Fibroblast of lung (primary cell): ENCODE measurements around the gene FAM210A. TPM values are rescaled to one million over a fixed set of nuclear protein-coding genes. Genes with fewer than 3 reads are reported as not detected.

ENCODE experiments used
- DNase-seq, 2 donors: peaks; one replicate each; pipeline versions ENCODE4 v3.0.0 to v3.0.0-alpha.2; 2010; ENCODE audit warnings: low read depth in 2 of 2
- H2AFZ ChIP-seq: 2 replicates; pipeline ENCODE4 v1.5.1; 2012; ENCODE audit warnings: low read length, control low read depth, inconsistent platforms
- H3K27ac ChIP-seq: 2 replicates; pipeline ENCODE4 v1.5.1; 2011; ENCODE audit warnings: low read length, control low read depth; ENCODE audit not compliant: insufficient read depth
- H3K27me3 ChIP-seq: 2 replicates; pipeline ENCODE4 v1.5.1; 2011; ENCODE audit warnings: mild to moderate bottlenecking, low read length; ENCODE audit not compliant: control insufficient read depth, insufficient read depth
- H3K36me3 ChIP-seq: 2 replicates; pipeline ENCODE4 v1.5.1; 2011; ENCODE audit warnings: low read length; ENCODE audit not compliant: control insufficient read depth, insufficient read depth
- H3K4me1 ChIP-seq: 2 replicates; pipeline ENCODE4 v1.5.1; 2011; ENCODE audit warnings: low read length; ENCODE audit not compliant: control insufficient read depth, insufficient read depth; ENCODE audit errors: extremely low read depth
- H3K4me2 ChIP-seq: 2 replicates; pipeline ENCODE4 v1.5.1; 2011; ENCODE audit warnings: low read length, control low read depth; ENCODE audit not compliant: insufficient read depth; ENCODE audit errors: extremely low read depth
- H3K4me3 ChIP-seq, 4 experiments: fragments of 200-600 bp in 1 of 4; sonication (generic) in 1 of 4; replicated peaks in 1 of 4; 2 replicates each; pipeline ENCODE4 v1.5.1; 2011 to 2016; ENCODE audit warnings: low read length in 4 of 4, low read depth in 3 of 4, mild to moderate bottlenecking in 3 of 4, control low read depth in 2 of 4, inconsistent platforms in 1 of 4, mixed read lengths in 1 of 4; ENCODE audit not compliant: insufficient read depth in 1 of 4; ENCODE audit errors: control extremely low read depth in 1 of 4
- H3K79me2 ChIP-seq: 2 replicates; pipeline ENCODE4 v1.5.1; 2012; ENCODE audit warnings: mild to moderate bottlenecking, low read length, inconsistent platforms; ENCODE audit not compliant: control insufficient read depth, insufficient read depth
- H3K9ac ChIP-seq: 2 replicates; pipeline ENCODE4 v1.5.1; 2011; ENCODE audit warnings: mild to moderate bottlenecking, low read length, control low read depth; ENCODE audit not compliant: insufficient read depth
- H3K9me3 ChIP-seq: 2 replicates; pipeline ENCODE4 v1.5.1; 2012; ENCODE audit warnings: low read depth, low read length; ENCODE audit not compliant: control insufficient read depth, insufficient read depth
- H4K20me1 ChIP-seq: 2 replicates; pipeline ENCODE4 v1.5.1; 2011; ENCODE audit warnings: low read length; ENCODE audit not compliant: control insufficient read depth, insufficient read depth; ENCODE audit errors: extremely low read depth
- CTCF ChIP-seq, 2 donors: IDR thresholded peaks in 1 of 2; conservative IDR thresholded peaks in 1 of 2; 1 replicate in 1 of 2; 2 replicates in 1 of 2; pipeline ENCODE4 v1.5.1; 2011 to 2012; ENCODE audit warnings: low read length in 2 of 2, control low read depth in 1 of 2, inconsistent platforms in 1 of 2, low read depth in 1 of 2, mild to moderate bottlenecking in 1 of 2
- EZH2 ChIP-seq: IDR thresholded peaks from 2 replicates; pipeline ENCODE4 v1.5.1; 2012; ENCODE audit warnings: low read length, control low read depth, mild to moderate bottlenecking; ENCODE audit errors: missing control alignments
- polyA plus RNA-seq, 2 donors: library from polyadenylated mRNA; depleted of rRNA in 1 of 2; stranded (reverse) in 1 of 2; unstranded in 1 of 2; fragments of >200 nt; gene quantifications; 2 replicates each; pipeline ENCODE4 v1.2.1, GENCODE V29; 2011 to 2012; ENCODE audit warnings: missing spikeins in 1 of 2
- total RNA-seq: library from RNA; depleted of rRNA; stranded (reverse); fragments of >200 nt; gene quantifications from 2 replicates; pipeline ENCODE4 v1.2.1, GENCODE V29; 2014

Gene FAM210A
- total and polyA plus RNA-seq, 2 donors (not counting 1 experiment from before 2014, with no cell fraction given) = 14.2 to 17.5 TPM

- Histone ChIP-seq H3K9ac (no peak overlapping the region), H4K20me1 (no peaks in the 10 kb centered on the region), H3K27ac (no peak overlapping the region), H3K79me2 (peaks cover 68% of the 10 kb centered on the region), H3K27me3 (no peaks in the 10 kb centered on the region), H3K4me3 (no peak overlapping the region), H2AFZ (no peak overlapping the region), H3K4me1 (no peaks in the 10 kb centered on the region), H3K36me3 (no peaks in the 10 kb centered on the region), H3K9me3 (no peaks in the 10 kb centered on the region), H3K4me2 (no peak overlapping the region)
- no peak for TF ChIP-seq EZH2
- no peak for TF ChIP-seq CTCF (conservative IDR thresholded peaks at IDR 0.05 in 1 of 2, IDR thresholded peaks at IDR 0.05 in 1 of 2; ENCODE audit: low read depth in 1 of 2, low read length in 2 of 2)
- no peak for DNase-seq
Observed at GRCh38 chr18:13720847-13721246, 5.5 kb downstream of the FAM210A start.

GRCh38 chr18:13720123-13720522 lies 6.2 kb downstream of the FAM210A start:
- Histone ChIP-seq H2AFZ (no peak overlapping the region), H3K9me3 (no peaks in the 10 kb centered on the region), H4K20me1 (no peaks in the 10 kb centered on the region)

GRCh38 chr18:13716916-13717315 lies 9.4 kb downstream of the FAM210A start:
- no peak for DNase-seq
- no peaks in the 10 kb centered on the region for H3K27me3 ChIP-seq
- H3K27ac ChIP-seq = no peak overlapping the region
- no peaks in the 10 kb centered on the region for H4K20me1 ChIP-seq
- TF ChIP-seq CTCF (conservative IDR thresholded peaks at IDR 0.05 in 1 of 2, IDR thresholded peaks at IDR 0.05 in 1 of 2; ENCODE audit: low read depth in 1 of 2, low read length in 2 of 2) (no peak), EZH2 (no peak)
- H3K9ac ChIP-seq = no peak overlapping the region
- H3K4me2 ChIP-seq = no peak overlapping the region
- peaks cover 41% of the 10 kb centered on the region for H3K79me2 ChIP-seq
- no peaks in the 10 kb centered on the region for H3K36me3 ChIP-seq
- H2AFZ ChIP-seq = no peak overlapping the region
- no peak overlapping the region for H3K4me3 ChIP-seq
- no peaks in the 10 kb centered on the region for H3K4me1 ChIP-seq
- H3K9me3 ChIP-seq = no peaks in the 10 kb centered on the region

More at GRCh38 chr18:13720123-13720522, 6.2 kb downstream of the FAM210A start:
- Histone ChIP-seq H3K79me2 (peaks cover 64% of the 10 kb centered on the region), H3K27me3 (no peaks in the 10 kb centered on the region), H3K4me1 (no peaks in the 10 kb centered on the region), H3K4me3 (no peak overlapping the region), H3K36me3 (no peaks in the 10 kb centered on the region), H3K9ac (no peak overlapping the region), H3K4me2 (no peak overlapping the region), H3K27ac (no peak overlapping the region)
- TF ChIP-seq CTCF (conservative IDR thresholded peaks at IDR 0.05 in 1 of 2, IDR thresholded peaks at IDR 0.05 in 1 of 2; ENCODE audit: low read depth in 1 of 2, low read length in 2 of 2) (no peak), EZH2 (no peak)
- no peak for DNase-seq
